ENCODE measurements around the gene CD83. TPM values are rescaled to one million over a fixed set of nuclear protein-coding genes. Genes with fewer than 3 reads are reported as not detected.

CD83 gene
- 10 to 100 TPM; 21.3 to 31.1 TPM for total RNA-seq
- 10 to 100 TPM; 14.5 to 28.8 TPM for polyA plus RNA-seq
- long read RNA-seq, donor 1, transcript CD83-201 (5 exons, 2,471 nt) = major isoform, 9 of 9 reads
- long read RNA-seq, donor 1, partial matches to known transcripts = 0 of 9 reads
- long read RNA-seq, donor 1, other reads (novel, unspliced or antisense) = 0 of 9 reads
- long read RNA-seq, donor 2, partial matches to known transcripts = 0 of 4 reads
- long read RNA-seq, donor 2, other reads (novel, unspliced or antisense) = 0 of 4 reads
- long read RNA-seq, donor 3, partial matches to known transcripts = 0 of 1 reads
- long read RNA-seq, donor 3, other reads (novel, unspliced or antisense) = 0 of 1 reads
- long read RNA-seq, donor 4, partial matches to known transcripts = 0 of 3 reads
- long read RNA-seq, donor 4, other reads (novel, unspliced or antisense) = 0 of 3 reads
- long read RNA-seq, donor 5, transcript CD83-201 (5 exons, 2,471 nt) = major isoform, 11 of 11 reads
- long read RNA-seq, donor 5, partial matches to known transcripts = 0 of 11 reads
- long read RNA-seq, donor 5, other reads (novel, unspliced or antisense) = 0 of 11 reads

GRCh38 chr6:14117158-14118090 lies at the start of gene CD83:
CD83 (plus strand) TSS chr6:14117772; CDS start chr6:14117812, 40 bp downstream.
- H3K27ac ChIP-seq (ENCODE audit: low read depth in 1 of 2, low read length in 1 of 2) = peak within 1 kb of the TSS in 1 of 2 donors; percentile 94
- ATAC-seq (ENCODE audit: insufficient read depth, low FRiP score) = peak; percentile 95
- peak; percentile 68 to 78 (median 74) for DNase-seq
- no peaks in the 10 kb centered on the region for H3K36me3 ChIP-seq (ENCODE audit: control insufficient read depth in 4 of 4, insufficient read depth in 4 of 4, low read length in 4 of 4)
- WGBS, 2 donors = 1% methylated on average over 53 to 106 of the region's 106 CpGs
- H3K4me1 ChIP-seq (ENCODE audit: control insufficient read depth in 5 of 5, insufficient read depth in 5 of 5, low read length in 5 of 5) = peaks cover 0 to 11% (median 0%) of the 10 kb centered on the region in 5 donors
- peak within 1 kb of the TSS; percentile 77 to 81 for H3K9ac ChIP-seq (ENCODE audit: insufficient read depth in 1 of 2, low read length in 2 of 2)
- H3K27me3 ChIP-seq (ENCODE audit: control insufficient read depth in 3 of 3, insufficient read depth in 3 of 3, low read length in 2 of 3) = no peaks in the 10 kb centered on the region
- no peaks in the 10 kb centered on the region for H3K9me3 ChIP-seq (ENCODE audit: control insufficient read depth in 4 of 4, insufficient read depth in 3 of 4, low read length in 3 of 4)
- TF ChIP-seq, protein P1, sequence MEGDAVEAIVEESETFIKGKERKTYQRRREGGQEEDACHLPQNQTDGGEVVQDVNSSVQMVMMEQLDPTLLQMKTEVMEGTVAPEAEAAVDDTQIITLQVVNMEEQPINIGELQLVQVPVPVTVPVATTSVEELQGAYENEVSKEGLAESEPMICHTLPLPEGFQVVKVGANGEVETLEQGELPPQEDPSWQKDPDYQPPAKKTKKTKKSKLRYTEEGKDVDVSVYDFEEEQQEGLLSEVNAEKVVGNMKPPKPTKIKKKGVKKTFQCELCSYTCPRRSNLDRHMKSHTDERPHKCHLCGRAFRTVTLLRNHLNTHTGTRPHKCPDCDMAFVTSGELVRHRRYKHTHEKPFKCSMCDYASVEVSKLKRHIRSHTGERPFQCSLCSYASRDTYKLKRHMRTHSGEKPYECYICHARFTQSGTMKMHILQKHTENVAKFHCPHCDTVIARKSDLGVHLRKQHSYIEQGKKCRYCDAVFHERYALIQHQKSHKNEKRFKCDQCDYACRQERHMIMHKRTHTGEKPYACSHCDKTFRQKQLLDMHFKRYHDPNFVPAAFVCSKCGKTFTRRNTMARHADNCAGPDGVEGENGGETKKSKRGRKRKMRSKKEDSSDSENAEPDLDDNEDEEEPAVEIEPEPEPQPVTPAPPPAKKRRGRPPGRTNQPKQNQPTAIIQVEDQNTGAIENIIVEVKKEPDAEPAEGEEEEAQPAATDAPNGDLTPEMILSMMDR (IDR thresholded peaks at IDR 0.05; ENCODE audit: control extremely low read depth, extremely low read depth) = no peak
- peak within 1 kb of the TSS; percentile 79 for H3K4me3 ChIP-seq

DNA sequence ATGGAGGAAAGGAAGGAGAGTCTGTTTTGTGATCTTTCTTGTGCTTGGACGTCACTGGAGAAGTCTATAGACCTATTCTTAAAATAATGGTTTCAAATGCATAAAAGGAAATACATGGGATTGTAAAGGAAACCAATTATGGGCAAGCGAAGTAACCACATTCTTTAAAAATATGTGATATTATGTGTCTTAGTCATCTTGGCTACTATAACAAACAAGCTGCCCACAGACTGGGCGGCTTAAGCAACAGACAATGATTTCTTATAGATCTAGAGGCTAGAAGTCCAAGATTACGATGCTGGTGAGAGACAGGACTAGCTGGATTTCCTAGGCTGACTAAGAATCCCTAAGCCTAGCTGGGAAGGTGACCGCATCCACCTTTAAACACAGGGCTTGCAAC lies 49.4 kb upstream of the CD83 start:
- no peak overlapping the region for H3K4me3 ChIP-seq
- TF ChIP-seq, protein P1 (IDR thresholded peaks at IDR 0.05; ENCODE audit: control extremely low read depth, extremely low read depth) = no peak
- ATAC-seq (ENCODE audit: insufficient read depth, low FRiP score) (no peak), DNase-seq (no peak)
- H3K4me1 ChIP-seq (ENCODE audit: control insufficient read depth in 5 of 5, insufficient read depth in 5 of 5, low read length in 5 of 5) = peaks cover 0 to 2% (median 0%) of the 10 kb centered on the region in 5 donors
- H3K36me3 ChIP-seq (ENCODE audit: control insufficient read depth in 4 of 4, insufficient read depth in 4 of 4, low read length in 4 of 4) = no peaks in the 10 kb centered on the region
- no peak overlapping the region for H3K27ac ChIP-seq (ENCODE audit: low read depth in 1 of 2, low read length in 1 of 2)
- no peaks in the 10 kb centered on the region for H3K9me3 ChIP-seq (ENCODE audit: control insufficient read depth in 4 of 4, insufficient read depth in 3 of 4, low read length in 3 of 4)
- WGBS, 2 donors = 54 to 64% methylated on average over 5 of the region's 5 CpGs
- H3K9ac ChIP-seq (ENCODE audit: insufficient read depth in 1 of 2, low read length in 2 of 2) = no peak overlapping the region
- H3K27me3 ChIP-seq (ENCODE audit: control insufficient read depth in 3 of 3, insufficient read depth in 3 of 3, low read length in 2 of 3) = no peaks in the 10 kb centered on the region

GRCh38 chr6:14068623-14069022 lies 48.9 kb upstream of the CD83 start:
- peaks cover 0 to 2% (median 0%) of the 10 kb centered on the region in 5 donors for H3K4me1 ChIP-seq (ENCODE audit: control insufficient read depth in 5 of 5, insufficient read depth in 5 of 5, low read length in 5 of 5)
- H3K27ac ChIP-seq (ENCODE audit: low read depth in 1 of 2, low read length in 1 of 2) = no peak overlapping the region
- no peak overlapping the region for H3K4me3 ChIP-seq
- WGBS, 2 donors = 90 to 95% methylated on average over 19 of the region's 19 CpGs
- DNase-seq (no peak), ATAC-seq (ENCODE audit: insufficient read depth, low FRiP score) (no peak)
- TF ChIP-seq, protein P1 (IDR thresholded peaks at IDR 0.05; ENCODE audit: control extremely low read depth, extremely low read depth) = no peak
- H3K27me3 ChIP-seq (ENCODE audit: control insufficient read depth in 3 of 3, insufficient read depth in 3 of 3, low read length in 2 of 3) = no peaks in the 10 kb centered on the region
- H3K36me3 ChIP-seq (ENCODE audit: control insufficient read depth in 4 of 4, insufficient read depth in 4 of 4, low read length in 4 of 4) = no peaks in the 10 kb centered on the region
- H3K9ac ChIP-seq (ENCODE audit: insufficient read depth in 1 of 2, low read length in 2 of 2) = no peak overlapping the region
- H3K9me3 ChIP-seq (ENCODE audit: control insufficient read depth in 4 of 4, insufficient read depth in 3 of 4, low read length in 3 of 4) = no peaks in the 10 kb centered on the region

Data from lung (tissue), 16 donors.